CD4-positive, CD25-positive, alpha-beta regulatory T cell (primary cell): ENCODE data around the gene IL4I1. TPM values are rescaled to one million over a fixed set of nuclear protein-coding genes. Genes with fewer than 3 reads are reported as not detected.

Experiments
- ATAC-seq, 2 donors: fragments of 150-1000 bp; cut with Tn5 transposase; one replicate each; pipeline ENCODE4 v1.10.0; 2021; ENCODE audit warnings: low read depth in 2 of 2, moderate number of reproducible peaks in 2 of 2, moderate library complexity in 1 of 2
- DNase-seq, 3 donors: peaks; one replicate each; pipeline versions ENCODE4 v3.0.0 to v3.0.0-alpha.2; 2012 to 2022; ENCODE audit warnings: mixed read lengths in 1 of 3
- H3K27ac ChIP-seq: one replicate; pipeline ENCODE4 v1.7.0; 2013; ENCODE audit warnings: mild to moderate bottlenecking, low read length; ENCODE audit not compliant: insufficient read depth, poor library complexity, severe bottlenecking
- H3K27me3 ChIP-seq: one replicate; pipeline ENCODE4 v1.7.0; 2013; ENCODE audit warnings: low read length; ENCODE audit not compliant: control insufficient read depth, insufficient read depth
- H3K36me3 ChIP-seq: one replicate; pipeline ENCODE4 v1.7.0; 2013; ENCODE audit warnings: mild to moderate bottlenecking, low read length, moderate library complexity; ENCODE audit not compliant: control insufficient read depth, insufficient read depth
- H3K4me1 ChIP-seq: 2 replicates; pipeline ENCODE4 v1.7.0; 2013; ENCODE audit warnings: mild to moderate bottlenecking, low read length; ENCODE audit not compliant: insufficient read depth, control insufficient read depth, poor library complexity, severe bottlenecking
- H3K4me3 ChIP-seq: one replicate; pipeline ENCODE4 v1.7.0; 2013; ENCODE audit warnings: low read depth, mild to moderate bottlenecking, low read length, moderate library complexity
- H3K9me3 ChIP-seq, 2 experiments: 1 replicate in 1 of 2; 2 replicates in 1 of 2; pipeline ENCODE4 v1.7.0; 2013; ENCODE audit warnings: low read length in 2 of 2, mild to moderate bottlenecking in 1 of 2, moderate library complexity in 1 of 2; ENCODE audit not compliant: control insufficient read depth in 2 of 2
- H3K27ac Mint-ChIP-seq, 3 donors: one replicate each; pipeline ENCODE4 v1.8.0; 2020 to 2022; ENCODE audit warnings: mild to moderate bottlenecking in 3 of 3, mixed read lengths in 3 of 3, moderate library complexity in 2 of 3
- H3K27me3 Mint-ChIP-seq: one replicate; pipeline ENCODE4 v1.8.0; 2022; ENCODE audit warnings: mild to moderate bottlenecking, mixed read lengths
- H3K36me3 Mint-ChIP-seq: one replicate; pipeline ENCODE4 v1.8.0; 2020; ENCODE audit warnings: mixed read lengths
- H3K4me1 Mint-ChIP-seq, 4 donors: one replicate each; pipeline ENCODE4 v1.8.0; 2020 to 2022; ENCODE audit warnings: mixed read lengths in 4 of 4, mild to moderate bottlenecking in 1 of 4
- H3K4me3 Mint-ChIP-seq, 4 donors: one replicate each; pipeline ENCODE4 v1.8.0; 2020 to 2022; ENCODE audit warnings: mild to moderate bottlenecking in 4 of 4, mixed read lengths in 4 of 4, moderate library complexity in 3 of 4
- H3K9me3 Mint-ChIP-seq, 7 donors: one replicate each; pipeline ENCODE4 v1.8.0; 2020 to 2022; ENCODE audit warnings: mixed read lengths in 7 of 7, mild to moderate bottlenecking in 3 of 7, moderate library complexity in 2 of 7
- polyA plus RNA-seq, 4 donors: library from polyadenylated mRNA; unstranded; fragments of 300-500 nt; fragmentation: Illumina TruSeq; gene quantifications; one replicate each; pipeline ENCODE4 v1.2.3, GENCODE V29; 2021
- total RNA-seq: library from RNA; stranded (reverse); gene quantifications from one replicate; pipeline ENCODE4 v1.2.3, GENCODE V29; 2022

The IL4I1 gene
- total and polyA plus RNA-seq, 5 donors from 2014 or later, result 0.20 to 3.7 (median 0.37) TPM

GRCh38 chr19:49936549-49936948 is 39.9 kb upstream of the IL4I1 start:
- H3K4me3 ChIP-seq, result no peak overlapping the region
- peak overlapping the region in 1 of 4 donors; percentile 11 for H3K4me3 Mint-ChIP-seq
- H3K9me3 Mint-ChIP-seq, result no peaks in the 10 kb centered on the region
- no peaks in the 10 kb centered on the region for H3K27me3 ChIP-seq
- H3K36me3 Mint-ChIP-seq, result no peaks in the 10 kb centered on the region
- no peaks in the 10 kb centered on the region for H3K27me3 Mint-ChIP-seq
- H3K4me1 ChIP-seq, result peaks cover 23% of the 10 kb centered on the region
- no peak overlapping the region for H3K27ac Mint-ChIP-seq
- no peaks in the 10 kb centered on the region for H3K9me3 ChIP-seq
- H3K4me1 Mint-ChIP-seq, result peaks cover 6 to 29% (median 16%) of the 10 kb centered on the region in 4 donors
- no peak overlapping the region for H3K27ac ChIP-seq
- H3K36me3 ChIP-seq, result no peaks in the 10 kb centered on the region
- ATAC-seq, result no peak
- DNase-seq, result no peak

- no peak for DNase-seq
- peaks cover 6 to 52% (median 34%) of the 10 kb centered on the region in 4 donors for H3K4me1 Mint-ChIP-seq
- Histone ChIP-seq H3K4me1 (peaks cover 42% of the 10 kb centered on the region), H3K27me3 (no peaks in the 10 kb centered on the region), H3K4me3 (no peak overlapping the region), H3K36me3 (no peaks in the 10 kb centered on the region), H3K9me3 (no peaks in the 10 kb centered on the region), H3K27ac (no peak overlapping the region)
- H3K36me3 Mint-ChIP-seq, result no peaks in the 10 kb centered on the region
- peak overlapping the region; percentile 68 to 87 (median 82) for H3K4me3 Mint-ChIP-seq
- no peaks in the 10 kb centered on the region for H3K9me3 Mint-ChIP-seq
- ATAC-seq, result no peak
- peak overlapping the region in 2 of 3 donors; percentile 75 to 95 for H3K27ac Mint-ChIP-seq
- H3K27me3 Mint-ChIP-seq, result peaks cover 11% of the 10 kb centered on the region
Measured at GRCh38 chr19:49933643-49934042, 37.0 kb upstream of the IL4I1 start.

- H3K27me3 Mint-ChIP-seq, result peaks cover 16% of the 10 kb centered on the region
- peak overlapping the region; percentile 74 to 87 (median 83) for H3K4me3 Mint-ChIP-seq
- Histone ChIP-seq H3K4me3 (no peak overlapping the region), H3K9me3 (no peaks in the 10 kb centered on the region), H3K4me1 (peaks cover 46% of the 10 kb centered on the region), H3K27me3 (no peaks in the 10 kb centered on the region), H3K27ac (no peak overlapping the region), H3K36me3 (no peaks in the 10 kb centered on the region)
- peak in 1 of 2 donors; percentile 14 for ATAC-seq
- H3K36me3 Mint-ChIP-seq, result no peaks in the 10 kb centered on the region
- DNase-seq, result peak; percentile 15 to 86 (median 60)
- H3K4me1 Mint-ChIP-seq, result peaks cover 6 to 59% (median 41%) of the 10 kb centered on the region in 4 donors
- peak overlapping the region in 1 of 3 donors; percentile 80 for H3K27ac Mint-ChIP-seq
- H3K9me3 Mint-ChIP-seq, result no peaks in the 10 kb centered on the region
Measured at GRCh38 chr19:49932731-49933131, 36.0 kb upstream of the IL4I1 start.

GRCh38 chr19:49932041-49932451 is 35.4 kb upstream of the IL4I1 start:
- peaks cover 6% of the 10 kb centered on the region for H3K36me3 ChIP-seq
- Mint-ChIP-seq H3K4me1 (peaks cover 11 to 62% (median 47%) of the 10 kb centered on the region in 4 donors), H3K36me3 (peaks cover 5% of the 10 kb centered on the region), H3K27me3 (peaks cover 16% of the 10 kb centered on the region), H3K27ac (peak overlapping the region in 1 of 3 donors; percentile 48), H3K4me3 (peak overlapping the region; percentile 56 to 97 (median 65)), H3K9me3 (no peaks in the 10 kb centered on the region)
- peak overlapping the region; percentile 18 for H3K4me3 ChIP-seq
- H3K4me1 ChIP-seq, result peaks cover 50% of the 10 kb centered on the region
- no peaks in the 10 kb centered on the region for H3K9me3 ChIP-seq
- ATAC-seq (no peak), DNase-seq (no peak)
- no peak overlapping the region for H3K27ac ChIP-seq
- no peaks in the 10 kb centered on the region for H3K27me3 ChIP-seq

- Histone ChIP-seq H3K4me3 (peak overlapping the region; percentile 18), H3K36me3 (peaks cover 11% of the 10 kb centered on the region), H3K4me1 (peaks cover 54% of the 10 kb centered on the region), H3K27me3 (no peaks in the 10 kb centered on the region), H3K9me3 (no peaks in the 10 kb centered on the region), H3K27ac (no peak overlapping the region)
- DNase-seq, result no peak
- Mint-ChIP-seq H3K4me1 (peaks cover 11 to 67% (median 48%) of the 10 kb centered on the region in 4 donors), H3K36me3 (peaks cover 5% of the 10 kb centered on the region), H3K9me3 (no peaks in the 10 kb centered on the region), H3K4me3 (peak overlapping the region; percentile 0 to 97 (median 36)), H3K27me3 (peaks cover 16% of the 10 kb centered on the region), H3K27ac (peak overlapping the region in 2 of 3 donors; percentile 60 to 92)
- ATAC-seq, result no peak
Measured at GRCh38 chr19:49931293-49932040, 34.8 kb upstream of the IL4I1 start.

GRCh38 chr19:49930483-49931011 is 33.9 kb upstream of the IL4I1 start:
- Histone ChIP-seq H3K27ac (peak overlapping the region; percentile 95), H3K9me3 (no peaks in the 10 kb centered on the region), H3K4me1 (peaks cover 54% of the 10 kb centered on the region), H3K27me3 (no peaks in the 10 kb centered on the region), H3K4me3 (no peak overlapping the region), H3K36me3 (peaks cover 14% of the 10 kb centered on the region)
- peaks cover 16% of the 10 kb centered on the region for H3K27me3 Mint-ChIP-seq
- H3K9me3 Mint-ChIP-seq, result no peaks in the 10 kb centered on the region
- ATAC-seq (no peak), DNase-seq (peak in 2 of 3 donors; percentile 18 to 19)
- peaks cover 5% of the 10 kb centered on the region for H3K36me3 Mint-ChIP-seq
- H3K4me3 Mint-ChIP-seq, result peak overlapping the region; percentile 67 to 99 (median 97)
- H3K4me1 Mint-ChIP-seq, result peaks cover 11 to 72% (median 48%) of the 10 kb centered on the region in 4 donors
- H3K27ac Mint-ChIP-seq, result peak overlapping the region; percentile 98 to 99 (median 98)

GRCh38 chr19:49929611-49930482 is 33.2 kb upstream of the IL4I1 start:
- H3K27ac ChIP-seq, result peak overlapping the region; percentile 95
- ATAC-seq (peak; percentile 89), DNase-seq (peak; percentile 87 to 97 (median 95))
- Mint-ChIP-seq H3K9me3 (peaks cover 0 to 3% (median 0%) of the 10 kb centered on the region in 7 donors), H3K4me1 (peaks cover 11 to 76% (median 51%) of the 10 kb centered on the region in 4 donors), H3K36me3 (peaks cover 9% of the 10 kb centered on the region), H3K4me3 (peak overlapping the region; percentile 97 to 99 (median 97)), H3K27me3 (peaks cover 16% of the 10 kb centered on the region), H3K27ac (peak overlapping the region; percentile 98 to 99 (median 98))
- no peaks in the 10 kb centered on the region for H3K27me3 ChIP-seq
- peaks cover 19% of the 10 kb centered on the region for H3K36me3 ChIP-seq
- H3K4me3 ChIP-seq, result peak overlapping the region; percentile 84
- H3K9me3 ChIP-seq, result no peaks in the 10 kb centered on the region
- H3K4me1 ChIP-seq, result peaks cover 54% of the 10 kb centered on the region
